OCI-LY7 (cell line): ENCODE results near the gene NOB1. TPM values are rescaled to one million over a fixed set of nuclear protein-coding genes. Genes with fewer than 3 reads are reported as not detected.

ENCODE experiments used
- BruUV-seq: library from RNA; stranded (reverse); fragments of 400-500 nt; replicated peaks from 2 replicates; lab custom pipeline; 2021; lab: Mats Ljungman, UMichigan
- CTCF ChIA-PET: fragments of 300-600 bp; sonication (Branson Sonifier 250); formaldehyde crosslinking; loops from one replicate; lab custom pipeline; 2022; ENCODE audit warnings: antibody characterized with exemption; ENCODE audit not compliant: unreplicated experiment; lab: Charles Lee
- POLR2A ChIA-PET: fragments of 300-600 bp; sonication (Branson Sonifier 250); formaldehyde crosslinking; loops from one replicate; lab custom pipeline; 2022; ENCODE audit warnings: antibody characterized with exemption; lab: Charles Lee
- DNase-seq: peaks from one replicate; pipeline ENCODE4 v3.0.0-alpha.2; 2015; ENCODE audit warnings: low spot score
- H2AFZ ChIP-seq: fragments of 200-600 bp; sonication (generic), shearing (Covaris generic); 2 replicates; pipeline ENCODE4 v1.6.1; 2014; ENCODE audit warnings: mild to moderate bottlenecking, antibody characterized with exemption, low read length, moderate library complexity
- H3K27ac ChIP-seq: fragments of 200-600 bp; sonication (generic); 2 replicates; pipeline ENCODE4 v1.5.1; 2014; ENCODE audit warnings: mixed run types, low read depth, mild to moderate bottlenecking, moderate library complexity, low read length, inconsistent platforms; ENCODE audit not compliant: poor library complexity, severe bottlenecking
- H3K36me3 ChIP-seq: fragments of 200-600 bp; sonication (generic); 2 replicates; pipeline ENCODE4 v1.6.1; 2014; ENCODE audit warnings: mild to moderate bottlenecking, antibody characterized with exemption, low read length, moderate library complexity, mixed read lengths; ENCODE audit not compliant: insufficient read depth
- H3K4me1 ChIP-seq: fragments of 200-600 bp; sonication (generic); 2 replicates; pipeline ENCODE4 v1.5.1; 2014; ENCODE audit warnings: mild to moderate bottlenecking, low read length; ENCODE audit not compliant: insufficient read depth, poor library complexity, severe bottlenecking
- H3K4me2 ChIP-seq: fragments of 200-600 bp; sonication (generic); 2 replicates; pipeline ENCODE4 v1.6.1; 2014; ENCODE audit warnings: mild to moderate bottlenecking, low read length
- H3K4me3 ChIP-seq: fragments of 200-600 bp; sonication (generic); 2 replicates; pipeline ENCODE4 v1.5.1; 2014; ENCODE audit warnings: mild to moderate bottlenecking, low read depth, low read length; ENCODE audit not compliant: poor library complexity, severe bottlenecking
- H3K79me2 ChIP-seq: fragments of 200-600 bp; sonication (generic); 2 replicates; pipeline ENCODE4 v1.6.1; 2016; ENCODE audit warnings: low read depth, mild to moderate bottlenecking, low read length, moderate library complexity, mixed read lengths; ENCODE audit not compliant: insufficient read depth
- H3K9me2 ChIP-seq: fragments of 200-600 bp; sonication (generic); 2 replicates; pipeline ENCODE4 v1.6.1; 2016; ENCODE audit warnings: mild to moderate bottlenecking, low read length, mixed read lengths; ENCODE audit not compliant: insufficient read depth
- H3K9me3 ChIP-seq: fragments of 200-600 bp; sonication (generic); 2 replicates; pipeline ENCODE4 v1.6.1; 2014; ENCODE audit warnings: mild to moderate bottlenecking, mixed run types, low read length, mixed read lengths
- H4K20me1 ChIP-seq: fragments of 200-600 bp; sonication (generic); 2 replicates; pipeline ENCODE4 v1.6.1; 2014; ENCODE audit warnings: mild to moderate bottlenecking, antibody characterized with exemption, low read length, moderate library complexity, mixed read lengths; ENCODE audit not compliant: insufficient read depth
- EZH2phosphoT487 ChIP-seq: fragments of 200-600 bp; sonication (generic); IDR thresholded peaks from 2 replicates; pipeline ENCODE4 v1.6.1; 2018; ENCODE audit warnings: low read depth, borderline replicate concordance, mild to moderate bottlenecking, mixed run types, antibody characterized with exemption, low read length, moderate library complexity, mixed read lengths
- intact Hi-C: fragments of 100-400 bp; cut with micrococcal nuclease; formaldehyde crosslinking; loops from one replicate; pipeline ENCODE4 v1.10.0; 2022; ENCODE audit not compliant: unreplicated experiment
- total RNA-seq, 2 experiments: library from RNA; depleted of rRNA in 1 of 2; stranded (reverse); fragments of >200 nt in 1 of 2; shearing (Covaris generic) in 1 of 2; gene quantifications; 2 replicates each; pipeline ENCODE4 v1.2.3, GENCODE V29; 2014 to 2022
- TF ChIP-seq, protein P1 (sequence below): fragments of 200-600 bp; sonication (generic); conservative IDR thresholded peaks from 2 replicates; pipeline ENCODE4 v1.5.1; 2014; ENCODE audit warnings: mild to moderate bottlenecking, antibody characterized with exemption, low read length, moderate library complexity, mixed read lengths

The NOB1 gene
- total RNA-seq, 2 experiments from 2014 or later: 36.9 to 68.7 TPM

DNA sequence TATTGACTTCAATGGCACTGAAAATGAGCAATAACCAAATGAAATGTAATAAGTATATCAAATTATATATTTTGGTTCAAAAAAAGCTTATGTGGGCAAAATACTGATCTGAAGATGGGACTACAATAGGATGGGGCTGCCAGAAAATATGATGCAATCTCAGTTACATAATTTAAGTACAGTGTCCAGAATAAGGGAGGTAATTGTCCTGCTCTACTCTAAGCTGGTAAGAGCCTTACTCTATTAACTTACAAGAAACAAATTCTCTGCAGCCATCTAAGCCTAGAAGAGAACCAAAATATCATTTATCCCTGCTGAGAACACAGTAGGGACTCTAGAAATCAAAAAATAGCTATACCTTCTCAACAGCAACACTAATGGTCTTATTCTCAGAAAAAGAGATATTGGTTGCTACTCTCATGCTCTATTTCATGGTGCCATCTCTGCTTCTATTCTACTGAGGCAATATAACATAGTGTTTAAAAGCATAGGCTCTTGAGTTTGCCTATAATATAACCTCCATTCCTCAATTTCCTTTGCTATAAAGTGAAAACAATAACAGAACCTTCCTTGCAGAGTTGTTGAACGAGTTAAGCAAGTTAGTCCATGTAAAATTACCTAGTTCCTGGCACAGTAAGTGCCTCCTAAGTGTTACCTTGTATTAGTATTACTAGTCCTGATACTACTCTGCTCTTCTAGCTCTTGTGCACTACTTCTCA is 48.3 kb downstream of the NOB1 start:
- no peak overlapping the region for H3K27ac ChIP-seq
- H4K20me1 ChIP-seq: no peaks in the 10 kb centered on the region
- intact Hi-C loops: loop anchor here (5.0 kb wide), 2 partner anchors 151 to 309 kb away; no protein-coding TSS in a partner anchor
- BruUV-seq: no TSS peak
- H3K4me2 ChIP-seq: no peak overlapping the region
- H2AFZ ChIP-seq: no peak overlapping the region
- no peaks in the 10 kb centered on the region for H3K9me3 ChIP-seq
- CTCF ChIA-PET: interaction anchor here (0.6 kb wide), 1 partner anchor 224 kb away, joined by 3 read pairs; no protein-coding TSS in a partner anchor
- no peaks in the 10 kb centered on the region for H3K79me2 ChIP-seq
- POLR2A ChIA-PET: interaction anchor here (0.5 to 1.0 kb wide), 6 partner anchors 17 to 465 kb away, joined by 3 read pairs; no protein-coding TSS in a partner anchor
- no peaks in the 10 kb centered on the region for H3K9me2 ChIP-seq
- no peaks in the 10 kb centered on the region for H3K4me1 ChIP-seq
- TF ChIP-seq EZH2phosphoT487: no peak
- TF ChIP-seq, protein P1, sequence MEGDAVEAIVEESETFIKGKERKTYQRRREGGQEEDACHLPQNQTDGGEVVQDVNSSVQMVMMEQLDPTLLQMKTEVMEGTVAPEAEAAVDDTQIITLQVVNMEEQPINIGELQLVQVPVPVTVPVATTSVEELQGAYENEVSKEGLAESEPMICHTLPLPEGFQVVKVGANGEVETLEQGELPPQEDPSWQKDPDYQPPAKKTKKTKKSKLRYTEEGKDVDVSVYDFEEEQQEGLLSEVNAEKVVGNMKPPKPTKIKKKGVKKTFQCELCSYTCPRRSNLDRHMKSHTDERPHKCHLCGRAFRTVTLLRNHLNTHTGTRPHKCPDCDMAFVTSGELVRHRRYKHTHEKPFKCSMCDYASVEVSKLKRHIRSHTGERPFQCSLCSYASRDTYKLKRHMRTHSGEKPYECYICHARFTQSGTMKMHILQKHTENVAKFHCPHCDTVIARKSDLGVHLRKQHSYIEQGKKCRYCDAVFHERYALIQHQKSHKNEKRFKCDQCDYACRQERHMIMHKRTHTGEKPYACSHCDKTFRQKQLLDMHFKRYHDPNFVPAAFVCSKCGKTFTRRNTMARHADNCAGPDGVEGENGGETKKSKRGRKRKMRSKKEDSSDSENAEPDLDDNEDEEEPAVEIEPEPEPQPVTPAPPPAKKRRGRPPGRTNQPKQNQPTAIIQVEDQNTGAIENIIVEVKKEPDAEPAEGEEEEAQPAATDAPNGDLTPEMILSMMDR: no peak
- H3K4me3 ChIP-seq: no peak overlapping the region
- H3K36me3 ChIP-seq: 0 out of 2 replicates have a peak, but pooled peaks cover 3% of the 10 kb centered on the region
- no peak for DNase-seq

DNA sequence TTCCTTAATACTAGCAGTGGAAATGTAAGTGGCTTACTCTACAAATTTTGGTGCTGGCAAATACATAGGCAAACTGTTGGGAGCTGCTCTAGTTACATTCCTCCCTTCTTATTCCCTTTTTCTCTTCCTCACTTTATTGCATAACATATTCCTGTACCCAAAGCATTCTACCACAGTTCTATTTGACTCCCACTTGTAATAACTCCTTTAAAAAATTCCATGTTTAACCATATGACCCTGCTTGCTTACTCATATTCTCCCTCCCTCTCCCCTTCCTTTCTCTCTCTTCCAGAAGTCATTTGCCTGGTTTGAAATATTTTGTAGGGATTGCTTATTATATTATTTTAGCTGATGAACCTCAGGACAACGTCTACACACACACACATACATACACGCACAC is 51.1 kb downstream of the NOB1 start:
- no peak overlapping the region for H3K4me3 ChIP-seq
- no peaks in the 10 kb centered on the region for H3K9me3 ChIP-seq
- 0 out of 2 replicates have a peak, but pooled peaks cover 3% of the 10 kb centered on the region for H3K36me3 ChIP-seq
- H3K4me2 ChIP-seq: no peak overlapping the region
- no peaks in the 10 kb centered on the region for H4K20me1 ChIP-seq
- no peaks in the 10 kb centered on the region for H3K4me1 ChIP-seq
- no peak overlapping the region for H3K27ac ChIP-seq
- H3K9me2 ChIP-seq: no peaks in the 10 kb centered on the region
- intact Hi-C loops: no loop called here
- TF ChIP-seq EZH2phosphoT487: no peak
- TF ChIP-seq, protein P1: no peak
- POLR2A ChIA-PET: interaction anchor here (0.6 to 1.3 kb wide), 5 partner anchors 33 to 545 kb away, joined by 3 to 8 read pairs (median 3); no protein-coding TSS in a partner anchor
- CTCF ChIA-PET: no interaction called here
- H2AFZ ChIP-seq: no peak overlapping the region
- DNase-seq: no peak
- BruUV-seq: no TSS peak
- no peaks in the 10 kb centered on the region for H3K79me2 ChIP-seq

DNA sequence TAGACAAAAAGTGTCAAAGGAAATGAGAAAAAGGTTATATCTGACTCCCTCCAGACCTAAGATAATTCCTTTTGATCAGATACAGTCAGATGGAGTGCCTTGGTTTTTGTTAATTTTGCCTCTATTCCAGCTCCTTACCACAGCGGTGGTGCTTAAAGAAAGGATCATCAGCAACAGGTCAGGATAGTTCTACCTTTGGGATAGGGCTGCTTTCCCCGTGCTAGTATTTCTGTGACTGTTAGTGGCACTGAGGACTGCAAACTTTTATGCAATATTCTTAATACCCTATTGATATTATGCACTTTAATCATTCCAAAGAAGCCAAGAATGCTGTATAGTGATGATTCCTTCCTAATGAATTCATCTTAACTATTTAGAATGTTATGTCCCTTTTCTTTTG is 52.9 kb downstream of the NOB1 start:
- ChIA-PET CTCF (no interaction called here), POLR2A (no interaction called here)
- Histone ChIP-seq H3K9me2 (no peaks in the 10 kb centered on the region), H3K9me3 (no peaks in the 10 kb centered on the region), H4K20me1 (no peaks in the 10 kb centered on the region), H2AFZ (no peak overlapping the region), H3K4me1 (no peaks in the 10 kb centered on the region), H3K4me2 (no peak overlapping the region), H3K27ac (no peak overlapping the region), H3K79me2 (no peaks in the 10 kb centered on the region), H3K4me3 (no peak overlapping the region), H3K36me3 (0 out of 2 replicates have a peak, but pooled peaks cover 11% of the 10 kb centered on the region)
- no peak for DNase-seq
- intact Hi-C loops: no loop called here
- TF ChIP-seq, protein P1: no peak
- no peak for TF ChIP-seq EZH2phosphoT487
- no TSS peak for BruUV-seq
